ENCODE data around the gene AVL9. TPM values are rescaled to one million over a fixed set of nuclear protein-coding genes. Genes with fewer than 3 reads are reported as not detected.

AVL9 gene
- total and polyA plus RNA-seq, 10 donors: 8.4 to 54.8 (median 34.3) TPM

- intact Hi-C loops (cut with DNase I; ENCODE audit: low total_unique reads): no loop called here
- Histone ChIP-seq H3K27ac (no peak overlapping the region), H3K36me3 (peaks cover 0 to 26% (median 0%) of the 10 kb centered on the region in 6 donors), H3K4me1 (peaks cover 0 to 15% (median 7%) of the 10 kb centered on the region in 6 donors), H3K4me3 (no peak overlapping the region), H3K9me3 (no peaks in the 10 kb centered on the region), H3K27me3 (replicated peaks in 1 of 7) (no peaks in the 10 kb centered on the region)
- DNase-seq: no peak
- TF ChIP-seq POLR2A (IDR thresholded peaks at IDR 0.05) (no peak), POLR2AphosphoS5 (IDR thresholded peaks at IDR 0.05) (no peak)
- TF ChIP-seq, protein P1, sequence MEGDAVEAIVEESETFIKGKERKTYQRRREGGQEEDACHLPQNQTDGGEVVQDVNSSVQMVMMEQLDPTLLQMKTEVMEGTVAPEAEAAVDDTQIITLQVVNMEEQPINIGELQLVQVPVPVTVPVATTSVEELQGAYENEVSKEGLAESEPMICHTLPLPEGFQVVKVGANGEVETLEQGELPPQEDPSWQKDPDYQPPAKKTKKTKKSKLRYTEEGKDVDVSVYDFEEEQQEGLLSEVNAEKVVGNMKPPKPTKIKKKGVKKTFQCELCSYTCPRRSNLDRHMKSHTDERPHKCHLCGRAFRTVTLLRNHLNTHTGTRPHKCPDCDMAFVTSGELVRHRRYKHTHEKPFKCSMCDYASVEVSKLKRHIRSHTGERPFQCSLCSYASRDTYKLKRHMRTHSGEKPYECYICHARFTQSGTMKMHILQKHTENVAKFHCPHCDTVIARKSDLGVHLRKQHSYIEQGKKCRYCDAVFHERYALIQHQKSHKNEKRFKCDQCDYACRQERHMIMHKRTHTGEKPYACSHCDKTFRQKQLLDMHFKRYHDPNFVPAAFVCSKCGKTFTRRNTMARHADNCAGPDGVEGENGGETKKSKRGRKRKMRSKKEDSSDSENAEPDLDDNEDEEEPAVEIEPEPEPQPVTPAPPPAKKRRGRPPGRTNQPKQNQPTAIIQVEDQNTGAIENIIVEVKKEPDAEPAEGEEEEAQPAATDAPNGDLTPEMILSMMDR (IDR thresholded peaks at IDR 0.05 in 8 of 11, conservative IDR thresholded peaks at IDR 0.05 in 3 of 11): no peak
- 62 to 74% (median 67%) methylated on average over 8 of the region's 8 CpGs for WGBS, 5 donors
These were observed 38.2 kb downstream of the AVL9 start for GRCh38 chr7:32533276-32534029.

DNA sequence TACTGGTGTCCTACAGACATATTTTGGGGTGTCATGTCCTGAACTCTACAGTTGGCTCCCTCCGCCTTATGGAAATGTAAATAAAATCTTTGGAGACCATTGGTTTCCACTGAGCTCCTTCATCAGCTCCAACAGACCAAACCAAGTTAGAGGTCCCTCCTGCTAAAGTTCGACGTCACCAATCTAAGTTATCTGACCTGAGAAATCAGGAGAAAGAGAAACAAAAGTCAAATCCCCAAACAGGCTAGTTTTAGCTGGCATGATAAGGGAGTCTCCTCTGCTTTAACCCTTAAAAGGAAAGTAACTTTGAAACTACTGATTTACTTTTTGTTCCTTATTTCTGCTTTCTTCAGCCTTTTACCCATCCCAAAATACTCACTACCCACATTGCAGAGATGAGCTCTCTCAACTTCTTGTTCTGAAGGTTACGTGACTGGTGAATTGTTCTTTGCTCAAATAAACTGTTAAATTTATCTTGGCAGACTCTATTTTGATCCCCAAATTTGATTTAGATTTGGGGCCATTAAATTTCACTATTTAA lies 39.9 kb downstream of the AVL9 start:
- Histone ChIP-seq H3K4me3 (no peak overlapping the region), H3K27ac (no peak overlapping the region), H3K9me3 (no peaks in the 10 kb centered on the region), H3K27me3 (replicated peaks in 1 of 7) (no peaks in the 10 kb centered on the region), H3K4me1 (peaks cover 0 to 15% (median 8%) of the 10 kb centered on the region in 6 donors), H3K36me3 (peaks cover 0 to 26% (median 0%) of the 10 kb centered on the region in 6 donors)
- WGBS, 5 donors: 66 to 96% (median 81%) methylated on average over 4 of the region's 4 CpGs
- no peak for DNase-seq
- intact Hi-C loops (cut with DNase I; ENCODE audit: low total_unique reads): no loop called here
- TF ChIP-seq, protein P1 (IDR thresholded peaks at IDR 0.05 in 8 of 11, conservative IDR thresholded peaks at IDR 0.05 in 3 of 11): no peak
- no peak for TF ChIP-seq POLR2AphosphoS5 (IDR thresholded peaks at IDR 0.05)
- no peak for TF ChIP-seq POLR2A (IDR thresholded peaks at IDR 0.05)

- no peak for TF ChIP-seq POLR2AphosphoS5 (IDR thresholded peaks at IDR 0.05)
- TF ChIP-seq, protein P1 (IDR thresholded peaks at IDR 0.05 in 8 of 11, conservative IDR thresholded peaks at IDR 0.05 in 3 of 11): no peak
- TF ChIP-seq POLR2A (IDR thresholded peaks at IDR 0.05): no peak
- WGBS, 5 donors: 90 to 98% (median 92%) methylated on average over 2 of the region's 2 CpGs
- Histone ChIP-seq H3K9me3 (no peaks in the 10 kb centered on the region), H3K36me3 (peaks cover 0 to 26% (median 0%) of the 10 kb centered on the region in 6 donors), H3K4me1 (peaks cover 0 to 15% (median 8%) of the 10 kb centered on the region in 6 donors), H3K27ac (no peak overlapping the region), H3K4me3 (no peak overlapping the region), H3K27me3 (replicated peaks in 1 of 7) (no peaks in the 10 kb centered on the region)
- intact Hi-C loops (cut with DNase I; ENCODE audit: low total_unique reads): no loop called here
- DNase-seq: no peak
These were observed 40.7 kb downstream of the AVL9 start for GRCh38 chr7:32536016-32536415.

DNA sequence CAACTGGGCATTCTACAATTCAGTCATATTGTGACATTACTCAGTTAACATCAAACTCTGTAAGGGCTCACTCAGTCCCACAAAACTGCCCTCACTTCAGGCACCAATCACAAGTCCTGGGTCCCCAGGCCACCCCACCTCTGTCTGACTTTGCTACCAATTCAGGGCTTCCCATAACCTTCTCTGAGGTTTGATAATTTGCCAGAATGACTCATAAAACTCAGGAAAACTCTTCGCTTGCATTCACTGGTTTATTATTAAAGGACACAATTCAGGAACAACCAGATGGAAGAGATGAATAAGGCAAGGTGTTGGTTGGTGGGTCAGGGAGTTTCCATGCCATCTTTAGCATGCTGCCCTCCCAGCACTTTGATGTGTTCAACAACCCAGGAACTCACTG lies 41.3 kb downstream of the AVL9 start:
- intact Hi-C loops (cut with DNase I; ENCODE audit: low total_unique reads): no loop called here
- no peaks in the 10 kb centered on the region for H3K27me3 ChIP-seq (replicated peaks in 1 of 7)
- H3K4me1 ChIP-seq: peaks cover 0 to 15% (median 7%) of the 10 kb centered on the region in 6 donors
- no peak for DNase-seq
- H3K4me3 ChIP-seq: no peak overlapping the region
- TF ChIP-seq POLR2A (IDR thresholded peaks at IDR 0.05) (no peak), POLR2AphosphoS5 (IDR thresholded peaks at IDR 0.05) (no peak)
- TF ChIP-seq, protein P1 (IDR thresholded peaks at IDR 0.05 in 8 of 11, conservative IDR thresholded peaks at IDR 0.05 in 3 of 11): no peak
- 0 to 64% (median 30%) methylated on average over 1 of the region's 1 CpG for WGBS, 5 donors
- H3K9me3 ChIP-seq: no peaks in the 10 kb centered on the region
- peaks cover 0 to 23% (median 0%) of the 10 kb centered on the region in 6 donors for H3K36me3 ChIP-seq
- no peak overlapping the region for H3K27ac ChIP-seq
